Keratinocyte (primary cell): ENCODE measurements around the gene ACP2. TPM values are rescaled to one million over a fixed set of nuclear protein-coding genes. Genes with fewer than 3 reads are reported as not detected.

Experiments used
- DNase-seq: peaks from one replicate; pipeline ENCODE4 v3.0.0-alpha.2; 2011; ENCODE audit warnings: low read depth, missing footprints, low spot score
- FAIRE-seq: peaks from 2 replicates; lab custom pipeline; 2011; peaks lifted over from hg19 to GRCh38; lab: Jason Lieb, UNC
- H2AFZ ChIP-seq: 2 replicates; pipeline ENCODE4 v1.6.0; 2012; ENCODE audit warnings: low read length, control low read depth, inconsistent platforms; ENCODE audit not compliant: control insufficient read depth
- H3K27ac ChIP-seq: 2 replicates; pipeline ENCODE4 v1.5.1; 2011; ENCODE audit warnings: low read length; ENCODE audit not compliant: control insufficient read depth, insufficient read depth
- H3K27me3 ChIP-seq: 3 replicates; pipeline ENCODE4 v1.6.0; 2011; ENCODE audit warnings: low read length; ENCODE audit not compliant: control insufficient read depth, insufficient read depth; ENCODE audit errors: extremely low read depth
- H3K36me3 ChIP-seq, 2 experiments: 2 replicates in 1 of 2; 3 replicates in 1 of 2; pipeline ENCODE4 v1.5.1; 2011; ENCODE audit warnings: low read length in 2 of 2, mild to moderate bottlenecking in 1 of 2; ENCODE audit not compliant: control insufficient read depth in 2 of 2, insufficient read depth in 2 of 2; ENCODE audit errors: extremely low read depth in 1 of 2
- H3K4me1 ChIP-seq: 3 replicates; pipeline ENCODE4 v1.5.1; 2011; ENCODE audit warnings: low read length; ENCODE audit not compliant: control insufficient read depth, insufficient read depth; ENCODE audit errors: extremely low read depth
- H3K4me2 ChIP-seq: 3 replicates; pipeline ENCODE4 v1.6.0; 2011; ENCODE audit warnings: low read depth, low read length; ENCODE audit not compliant: control insufficient read depth, insufficient read depth; ENCODE audit errors: extremely low read depth
- H3K4me3 ChIP-seq, 3 experiments: fragments of 200-600 bp in 1 of 3; sonication (generic) in 1 of 3; 2 replicates in 2 of 3; 3 replicates in 1 of 3; pipeline ENCODE4 v1.5.1; 2011 to 2016; ENCODE audit warnings: low read length in 3 of 3, mild to moderate bottlenecking in 3 of 3, control low read depth in 2 of 3, inconsistent platforms in 1 of 3, low read depth in 1 of 3, mixed read lengths in 1 of 3, mixed run types in 1 of 3, moderate library complexity in 1 of 3; ENCODE audit not compliant: control insufficient read depth in 2 of 3, insufficient read depth in 2 of 3; ENCODE audit errors: extremely low read depth in 1 of 3
- H3K79me2 ChIP-seq: 2 replicates; pipeline ENCODE4 v1.6.0; 2012; ENCODE audit warnings: low read length; ENCODE audit not compliant: control insufficient read depth, insufficient read depth
- H3K9ac ChIP-seq: 3 replicates; pipeline ENCODE4 v1.6.0; 2011; ENCODE audit warnings: low read length; ENCODE audit not compliant: control insufficient read depth, insufficient read depth; ENCODE audit errors: extremely low read depth
- H3K9me1 ChIP-seq: 3 replicates; pipeline ENCODE4 v1.6.0; 2011; ENCODE audit warnings: low read length; ENCODE audit not compliant: control insufficient read depth, insufficient read depth; ENCODE audit errors: extremely low read depth
- H3K9me3 ChIP-seq: 2 replicates; pipeline ENCODE4 v1.5.1; 2012; ENCODE audit warnings: low read depth, low read length; ENCODE audit not compliant: control insufficient read depth
- H4K20me1 ChIP-seq: 3 replicates; pipeline ENCODE4 v1.6.0; 2011; ENCODE audit warnings: low read length; ENCODE audit not compliant: control insufficient read depth, insufficient read depth; ENCODE audit errors: extremely low read depth
- EZH2 ChIP-seq: IDR thresholded peaks from one replicate; pipeline ENCODE4 v1.6.1; 2012; ENCODE audit warnings: inconsistent platforms, mild to moderate bottlenecking, low read length, moderate library complexity
- dilution Hi-C: fragments of 300-500 bp; cut with MboI; formaldehyde crosslinking; loops from one replicate; pipeline ENCODE4 v1.7.0; 2020; ENCODE audit warnings: low sequenced_read_pairs; ENCODE audit not compliant: extremely low pct_ligation_motif_present
- polyA plus RNA-seq, 5 experiments: library from polyadenylated mRNA; depleted of rRNA in 3 of 5; stranded (reverse) in 3 of 5; stranded (forward) in 1 of 5; unstranded in 1 of 5; fragments of >200 nt; gene quantifications; 1 replicate in 1 of 5; 2 replicates in 3 of 5; 3 replicates in 1 of 5; pipeline versions ENCODE4 v1.2.1 to v1.2.3, GENCODE V29; 2011 to 2012; ENCODE audit warnings: missing spikeins in 2 of 5, low read depth in 1 of 5, low replicate concordance in 1 of 5
- TF ChIP-seq, protein P1 (sequence below), 3 experiments: IDR thresholded peaks in 1 of 3; conservative IDR thresholded peaks in 1 of 3; optimal IDR thresholded peaks in 1 of 3; 2 replicates in 2 of 3; 3 replicates in 1 of 3; pipeline versions ENCODE3 to v1.5.1; 2011; ENCODE audit warnings: low read length in 3 of 3, mild to moderate bottlenecking in 3 of 3, moderate library complexity in 2 of 3, control low read depth in 1 of 3, inconsistent platforms in 1 of 3; ENCODE audit not compliant: insufficient read depth in 2 of 3; ENCODE audit errors: extremely low read depth in 1 of 3

The ACP2 gene
- polyA plus RNA-seq, 1 donor (not counting 4 experiments of a cell fraction or from before 2014, with no cell fraction given) = 11.5 TPM

DNA sequence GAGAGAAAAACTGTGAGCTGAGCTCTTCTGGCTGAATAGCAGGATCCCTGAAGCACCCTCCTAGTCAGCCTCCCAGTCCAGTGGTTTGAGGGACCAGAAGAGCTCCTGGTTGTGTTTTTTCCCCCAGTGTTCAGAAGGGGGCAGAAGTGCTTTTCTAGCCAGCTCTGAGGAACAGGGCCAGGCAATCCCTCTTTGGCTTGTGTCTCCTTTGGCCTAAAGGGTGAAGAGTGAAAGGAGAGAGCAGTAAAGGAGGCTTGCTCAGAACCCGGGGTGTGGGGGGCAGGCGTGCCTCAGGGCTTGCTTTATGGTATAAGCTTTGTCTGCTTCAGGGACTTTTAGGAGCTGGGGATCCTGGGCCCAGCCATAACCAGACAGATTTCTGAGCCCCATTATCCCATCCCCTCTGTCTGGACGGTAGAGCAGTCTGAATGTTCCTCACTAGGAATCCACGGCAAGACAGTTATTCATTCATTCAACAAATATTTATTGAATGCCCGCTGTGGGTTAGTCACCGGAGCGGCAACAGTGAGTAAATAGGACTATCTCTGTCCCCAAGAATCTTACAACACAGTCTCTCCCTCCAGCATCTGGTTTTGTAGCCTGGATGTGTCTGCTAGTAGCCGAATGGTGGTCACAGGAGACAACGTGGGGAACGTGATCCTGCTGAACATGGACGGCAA, 14.5 kb downstream of the ACP2 start:
- H3K4me2 ChIP-seq = no peak overlapping the region
- no peak for TF ChIP-seq EZH2
- TF ChIP-seq, protein P1, sequence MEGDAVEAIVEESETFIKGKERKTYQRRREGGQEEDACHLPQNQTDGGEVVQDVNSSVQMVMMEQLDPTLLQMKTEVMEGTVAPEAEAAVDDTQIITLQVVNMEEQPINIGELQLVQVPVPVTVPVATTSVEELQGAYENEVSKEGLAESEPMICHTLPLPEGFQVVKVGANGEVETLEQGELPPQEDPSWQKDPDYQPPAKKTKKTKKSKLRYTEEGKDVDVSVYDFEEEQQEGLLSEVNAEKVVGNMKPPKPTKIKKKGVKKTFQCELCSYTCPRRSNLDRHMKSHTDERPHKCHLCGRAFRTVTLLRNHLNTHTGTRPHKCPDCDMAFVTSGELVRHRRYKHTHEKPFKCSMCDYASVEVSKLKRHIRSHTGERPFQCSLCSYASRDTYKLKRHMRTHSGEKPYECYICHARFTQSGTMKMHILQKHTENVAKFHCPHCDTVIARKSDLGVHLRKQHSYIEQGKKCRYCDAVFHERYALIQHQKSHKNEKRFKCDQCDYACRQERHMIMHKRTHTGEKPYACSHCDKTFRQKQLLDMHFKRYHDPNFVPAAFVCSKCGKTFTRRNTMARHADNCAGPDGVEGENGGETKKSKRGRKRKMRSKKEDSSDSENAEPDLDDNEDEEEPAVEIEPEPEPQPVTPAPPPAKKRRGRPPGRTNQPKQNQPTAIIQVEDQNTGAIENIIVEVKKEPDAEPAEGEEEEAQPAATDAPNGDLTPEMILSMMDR (optimal IDR thresholded peaks at IDR 0.05 in 1 of 3, IDR thresholded peaks at IDR 0.05 in 1 of 3, conservative IDR thresholded peaks at IDR 0.05 in 1 of 3; ENCODE audit: extremely low read depth in 1 of 3, insufficient read depth in 2 of 3, low read length in 3 of 3) = peak in 2 of 3 experiments; percentile 20 to 39
- H3K9me3 ChIP-seq = no peaks in the 10 kb centered on the region
- dilution Hi-C loops = no loop called here
- no peak overlapping the region for H2AFZ ChIP-seq
- H3K27me3 ChIP-seq = no peaks in the 10 kb centered on the region
- no peaks in the 10 kb centered on the region for H3K79me2 ChIP-seq
- no peak overlapping the region for H3K9ac ChIP-seq
- peaks cover 7% of the 10 kb centered on the region for H3K4me1 ChIP-seq
- FAIRE-seq (no peak), DNase-seq (no peak)
- H3K4me3 ChIP-seq = no peak overlapping the region
- H3K36me3 ChIP-seq = peaks cover 16 to 32% of the 10 kb centered on the region in 2 experiments
- H4K20me1 ChIP-seq = no peaks in the 10 kb centered on the region
- no peaks in the 10 kb centered on the region for H3K9me1 ChIP-seq
- H3K27ac ChIP-seq = no peak overlapping the region

DNA sequence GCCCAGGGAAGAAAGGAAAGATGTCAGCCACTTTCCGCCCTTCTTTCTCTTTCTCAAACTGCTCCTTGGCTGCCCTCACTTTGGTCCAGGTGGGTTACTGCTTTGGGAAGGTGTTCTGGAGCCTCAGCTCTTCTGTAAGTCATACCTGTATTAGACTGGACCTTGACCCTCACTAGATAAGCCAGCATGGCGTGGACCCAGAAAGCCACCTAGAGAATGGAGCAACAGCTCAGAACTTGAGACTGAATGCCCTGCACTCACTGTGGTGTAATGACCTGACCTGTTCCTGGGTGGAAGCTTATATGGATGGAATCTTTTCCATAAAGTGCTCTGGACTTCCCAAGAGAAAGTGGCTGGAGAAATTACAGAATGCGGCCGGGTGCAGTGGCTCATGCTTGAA, 15.6 kb downstream of the ACP2 start:
- Histone ChIP-seq H3K79me2 (no peaks in the 10 kb centered on the region), H3K9me1 (no peaks in the 10 kb centered on the region), H3K9ac (no peak overlapping the region), H3K27ac (no peak overlapping the region), H3K27me3 (no peaks in the 10 kb centered on the region), H3K4me3 (no peak overlapping the region), H4K20me1 (no peaks in the 10 kb centered on the region), H3K36me3 (peaks cover 15 to 27% of the 10 kb centered on the region in 2 experiments), H3K9me3 (no peaks in the 10 kb centered on the region), H3K4me1 (peaks cover 7% of the 10 kb centered on the region), H2AFZ (no peak overlapping the region), H3K4me2 (no peak overlapping the region)
- TF ChIP-seq, protein P1 (optimal IDR thresholded peaks at IDR 0.05 in 1 of 3, IDR thresholded peaks at IDR 0.05 in 1 of 3, conservative IDR thresholded peaks at IDR 0.05 in 1 of 3; ENCODE audit: extremely low read depth in 1 of 3, insufficient read depth in 2 of 3, low read length in 3 of 3) = no peak
- no peak for TF ChIP-seq EZH2
- DNase-seq = no peak
- dilution Hi-C loops = no loop called here
- FAIRE-seq = no peak
